Trophoblast cell (in vitro differentiated cells and primary cell): ENCODE data around the gene MSH3.
"Not testable (repeated sequence)": the region's sequence is repeated elsewhere in the genome, so short reads cannot be mapped to it uniquely, and the experiment has no call there.

Source experiments
- DNase-seq, 2 donors: peaks; one replicate each; pipeline ENCODE4 v3.0.0-alpha.2; 2016
- H2AFZ ChIP-seq: 2 replicates; pipeline ENCODE4 v1.6.1; 2013; ENCODE audit warnings: low read length, moderate library complexity, mild to moderate bottlenecking; ENCODE audit not compliant: insufficient read depth, poor library complexity
- H2AK5ac ChIP-seq: 2 replicates; pipeline ENCODE4 v1.6.1; 2013; ENCODE audit warnings: mild to moderate bottlenecking, low read length
- H2BK120ac ChIP-seq: 2 replicates; pipeline ENCODE4 v1.6.1; 2013; ENCODE audit warnings: low read length, mild to moderate bottlenecking, moderate library complexity; ENCODE audit not compliant: insufficient read depth, poor library complexity
- H2BK12ac ChIP-seq: 2 replicates; pipeline ENCODE4 v1.6.1; 2013; ENCODE audit warnings: mild to moderate bottlenecking, low read length, moderate library complexity
- H2BK5ac ChIP-seq: 2 replicates; pipeline ENCODE4 v1.6.1; 2013; ENCODE audit warnings: low read length, low read depth, moderate library complexity, mild to moderate bottlenecking; ENCODE audit not compliant: poor library complexity
- H3K14ac ChIP-seq: 2 replicates; pipeline ENCODE4 v1.6.1; 2013; ENCODE audit warnings: mild to moderate bottlenecking, low read length
- H3K18ac ChIP-seq: 2 replicates; pipeline ENCODE4 v1.6.1; 2013; ENCODE audit warnings: mild to moderate bottlenecking, low read length
- H3K23ac ChIP-seq: 2 replicates; pipeline ENCODE4 v1.6.1; 2013; ENCODE audit warnings: low read length
- H3K27ac ChIP-seq: 2 replicates; pipeline ENCODE4 v1.5.1; 2013; ENCODE audit warnings: low read depth, mild to moderate bottlenecking, inconsistent platforms, low read length, moderate library complexity
- H3K27me3 ChIP-seq: 2 replicates; pipeline ENCODE4 v1.6.1; 2013; ENCODE audit warnings: inconsistent platforms, mild to moderate bottlenecking, low read length, moderate library complexity; ENCODE audit not compliant: insufficient read depth
- H3K36me3 ChIP-seq, 2 experiments: 1 replicate in 1 of 2; 2 replicates in 1 of 2; pipeline ENCODE4 v1.6.1; 2013; ENCODE audit warnings: low read length in 2 of 2, mild to moderate bottlenecking in 2 of 2, moderate library complexity in 1 of 2; ENCODE audit not compliant: insufficient read depth in 2 of 2, control insufficient read depth in 1 of 2
- H3K4ac ChIP-seq: 2 replicates; pipeline ENCODE4 v1.6.1; 2013; ENCODE audit warnings: low read depth, mild to moderate bottlenecking, low read length, moderate library complexity
- H3K4me1 ChIP-seq, 2 experiments: 1 replicate in 1 of 2; 2 replicates in 1 of 2; pipeline ENCODE4 v1.6.1; 2013; ENCODE audit warnings: low read length in 2 of 2, mild to moderate bottlenecking in 2 of 2, moderate library complexity in 1 of 2; ENCODE audit not compliant: insufficient read depth in 2 of 2, control insufficient read depth in 1 of 2
- H3K4me2 ChIP-seq: 2 replicates; pipeline ENCODE4 v1.6.1; 2013; ENCODE audit warnings: inconsistent platforms, mild to moderate bottlenecking, low read length, moderate library complexity
- H3K4me3 ChIP-seq: 2 replicates; pipeline ENCODE4 v1.5.1; 2013; ENCODE audit warnings: mild to moderate bottlenecking, low read depth, low read length, inconsistent platforms
- H3K79me1 ChIP-seq: one replicate; pipeline ENCODE4 v1.6.1; 2013; ENCODE audit warnings: low read length
- H3K79me2 ChIP-seq: 2 replicates; pipeline ENCODE4 v1.6.1; 2013; ENCODE audit warnings: low read length, mild to moderate bottlenecking; ENCODE audit not compliant: control insufficient read depth, insufficient read depth, poor library complexity
- H3K9ac ChIP-seq: 2 replicates; pipeline ENCODE4 v1.6.1; 2013; ENCODE audit warnings: mild to moderate bottlenecking, low read length
- H3K9me3 ChIP-seq: 2 replicates; pipeline ENCODE4 v1.6.1; 2013; ENCODE audit warnings: low read depth, mild to moderate bottlenecking, control low read depth, inconsistent platforms, low read length; ENCODE audit not compliant: insufficient read depth
- H4K12ac ChIP-seq: 2 replicates; pipeline ENCODE4 v1.6.1; 2013; ENCODE audit warnings: low read depth, mild to moderate bottlenecking, low read length, moderate library complexity
- H4K8ac ChIP-seq: 2 replicates; pipeline ENCODE4 v1.6.1; 2013; ENCODE audit warnings: low read depth, mild to moderate bottlenecking, low read length, moderate library complexity
- H4K91ac ChIP-seq: one replicate; pipeline ENCODE4 v1.6.1; 2013; ENCODE audit warnings: low read depth, mild to moderate bottlenecking, low read length, moderate library complexity
- WGBS: extraction: QIAGEN DNeasy Blood & Tissue Kit; methylation state at CpG from one replicate; pipeline ENCODE4 v1.1.7; 2013; ENCODE audit warnings: missing lambda C conversion rate; ENCODE audit not compliant: insufficient read length, insufficient coverage; ENCODE audit errors: extremely low coverage; 5-methylcytosine and 5-hydroxymethylcytosine counted together

Gene MSH3

DNA sequence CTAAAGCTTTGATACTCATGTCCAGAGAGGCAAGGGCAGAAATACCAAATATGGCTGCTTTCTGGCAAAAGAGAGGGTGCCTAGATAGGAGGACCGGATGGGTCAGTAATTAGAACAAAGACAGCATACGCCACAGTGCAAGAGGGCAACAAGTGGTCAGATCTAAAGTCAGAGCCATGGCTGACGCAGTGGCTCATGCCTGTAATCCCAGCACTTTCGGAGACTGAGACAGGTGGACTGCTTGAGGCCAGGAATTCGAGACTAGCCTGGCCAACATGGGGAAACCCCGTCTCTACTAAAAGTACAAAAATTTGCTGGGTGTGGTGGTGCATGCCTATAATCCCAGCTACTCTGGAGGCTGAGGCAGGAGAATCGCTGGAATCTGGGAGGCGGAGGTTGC is 129.3 kb downstream of the MSH3 start:
- DNase-seq = peak; percentile 78 to 80
- not testable (repeated sequence) for H2AK5ac ChIP-seq, H4K12ac ChIP-seq, H2AFZ ChIP-seq, H2BK120ac ChIP-seq, H2BK5ac ChIP-seq, H2BK12ac ChIP-seq, H3K23ac ChIP-seq, H3K79me2 ChIP-seq, H3K4me1 ChIP-seq, H3K9me3 ChIP-seq, H3K4me2 ChIP-seq, H3K9ac ChIP-seq, H3K79me1 ChIP-seq, H3K36me3 ChIP-seq, H3K27me3 ChIP-seq, H3K18ac ChIP-seq, H3K4ac ChIP-seq, H3K14ac ChIP-seq, H3K27ac ChIP-seq, H3K4me3 ChIP-seq, H4K91ac ChIP-seq, H4K8ac ChIP-seq
- no CpG with 5 or more reads among the region's 8 CpGs for WGBS

DNA sequence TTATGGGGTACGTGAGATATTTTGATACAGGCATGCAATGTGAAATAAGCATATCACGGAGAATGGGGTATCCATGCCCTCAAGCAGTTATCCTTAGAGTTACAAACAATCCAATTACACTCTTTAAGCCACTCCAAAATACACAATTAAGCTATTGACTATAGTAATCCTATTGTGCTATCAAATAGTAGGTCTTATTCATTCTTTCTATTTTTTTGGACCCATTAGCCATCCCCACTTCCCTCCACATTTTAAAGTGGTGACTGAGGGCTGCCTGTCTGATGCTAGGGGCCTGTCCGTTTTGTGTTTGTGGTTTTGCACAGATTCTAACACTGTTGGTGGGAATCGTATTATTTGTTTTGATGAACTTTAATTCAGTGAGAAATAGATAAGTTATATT is 130.0 kb downstream of the MSH3 start:
- Histone ChIP-seq H3K79me1 (no peaks in the 10 kb centered on the region), H2AK5ac (no peak overlapping the region), H2AFZ (no peak overlapping the region), H3K4me2 (no peak overlapping the region), H3K14ac (no peak overlapping the region), H3K4me1 (no peaks in the 10 kb centered on the region), H3K9ac (no peak overlapping the region), H4K91ac (no peak overlapping the region), H3K23ac (no peak overlapping the region), H3K36me3 (peaks cover 0 to 2% of the 10 kb centered on the region in 2 experiments), H3K4me3 (no peak overlapping the region), H3K79me2 (no peaks in the 10 kb centered on the region), H3K27ac (no peak overlapping the region), H4K8ac (no peak overlapping the region), H3K27me3 (no peaks in the 10 kb centered on the region), H3K9me3 (no peaks in the 10 kb centered on the region), H2BK5ac (no peak overlapping the region), H3K4ac (no peak overlapping the region), H4K12ac (no peak overlapping the region), H2BK12ac (no peak overlapping the region), H3K18ac (no peak overlapping the region), H2BK120ac (no peak overlapping the region)
- no peak for DNase-seq
- 100% methylated on average over 1 of the region's 4 CpGs for WGBS

GRCh38 chr5:80789319-80790016 is 135.0 kb downstream of the MSH3 start:
- not testable (repeated sequence) for DNase-seq, H4K12ac ChIP-seq, H3K9ac ChIP-seq, H3K79me2 ChIP-seq, H3K9me3 ChIP-seq, H3K23ac ChIP-seq, H3K4me1 ChIP-seq, H2BK5ac ChIP-seq, H3K4ac ChIP-seq, H2AK5ac ChIP-seq, H2BK120ac ChIP-seq, H3K36me3 ChIP-seq, H3K18ac ChIP-seq, H3K27me3 ChIP-seq, H4K91ac ChIP-seq, H3K4me2 ChIP-seq, H2AFZ ChIP-seq, H3K79me1 ChIP-seq, H4K8ac ChIP-seq, H2BK12ac ChIP-seq, H3K4me3 ChIP-seq, H3K27ac ChIP-seq, H3K14ac ChIP-seq
- no CpG with 5 or more reads among the region's 7 CpGs for WGBS

DNA sequence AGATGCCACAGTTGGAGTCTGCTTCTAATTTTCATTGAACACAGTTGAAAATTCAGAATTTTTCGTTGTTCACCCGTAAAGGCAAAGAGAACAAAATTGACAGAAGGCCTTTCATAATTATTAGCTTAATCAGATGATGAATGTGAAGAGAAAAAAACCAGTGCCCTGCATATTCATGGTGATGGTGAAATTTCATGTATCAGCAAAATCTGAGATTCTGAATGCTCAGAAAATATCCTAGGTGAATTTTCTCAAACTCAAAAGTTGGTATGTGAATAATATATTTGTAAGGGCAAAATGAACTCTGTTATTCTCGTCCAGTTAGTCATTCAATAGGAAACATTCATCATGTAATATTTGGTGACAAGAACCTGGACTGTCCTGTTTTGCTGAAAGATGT is 136.2 kb downstream of the MSH3 start:
- Histone ChIP-seq H3K9ac (no peak overlapping the region), H3K4me2 (no peak overlapping the region), H2BK120ac (no peak overlapping the region), H3K79me2 (no peaks in the 10 kb centered on the region), H4K12ac (no peak overlapping the region), H3K4me1 (peaks cover 0 to 2% of the 10 kb centered on the region in 2 experiments), H2AK5ac (no peak overlapping the region), H3K23ac (no peak overlapping the region), H4K8ac (no peak overlapping the region), H2AFZ (no peak overlapping the region), H3K9me3 (no peaks in the 10 kb centered on the region), H3K4me3 (no peak overlapping the region), H4K91ac (no peak overlapping the region), H3K79me1 (no peaks in the 10 kb centered on the region), H2BK5ac (no peak overlapping the region), H3K27ac (no peak overlapping the region), H3K14ac (no peak overlapping the region), H3K36me3 (no peaks in the 10 kb centered on the region), H3K27me3 (no peaks in the 10 kb centered on the region), H3K4ac (no peak overlapping the region), H3K18ac (no peak overlapping the region), H2BK12ac (no peak overlapping the region)
- no CpG with 5 or more reads among the region's 3 CpGs for WGBS
- no peak for DNase-seq
